IgD-negative memory B cell (primary cell): Measurements from ENCODE around the gene BCL2L2. TPM values are rescaled to one million over a fixed set of nuclear protein-coding genes. Genes with fewer than 3 reads are reported as not detected.
"Not testable (repeated sequence)": the region's sequence is repeated elsewhere in the genome, so short reads cannot be mapped to it uniquely, and the experiment has no call there.

Experiments
- H3K27ac Mint-ChIP-seq, 3 donors: one replicate each; pipeline ENCODE4 v1.8.0; 2020 to 2022; ENCODE audit warnings: mild to moderate bottlenecking in 3 of 3, mixed read lengths in 3 of 3, moderate library complexity in 1 of 3
- H3K27me3 Mint-ChIP-seq: one replicate; pipeline ENCODE4 v1.8.0; 2021; ENCODE audit warnings: mixed read lengths
- H3K36me3 Mint-ChIP-seq: one replicate; pipeline ENCODE4 v1.8.0; 2020; ENCODE audit warnings: mild to moderate bottlenecking, mixed read lengths
- H3K4me1 Mint-ChIP-seq, 3 donors: one replicate each; pipeline ENCODE4 v1.8.0; 2020 to 2022; ENCODE audit warnings: mixed read lengths in 3 of 3, mild to moderate bottlenecking in 1 of 3
- H3K4me3 Mint-ChIP-seq, 4 donors: one replicate each; pipeline ENCODE4 v1.8.0; 2020 to 2022; ENCODE audit warnings: mild to moderate bottlenecking in 4 of 4, mixed read lengths in 4 of 4, moderate library complexity in 3 of 4
- H3K9me3 Mint-ChIP-seq, 3 donors: one replicate each; pipeline ENCODE4 v1.8.0; 2020 to 2021; ENCODE audit warnings: mixed read lengths in 3 of 3, mild to moderate bottlenecking in 1 of 3
- polyA plus RNA-seq: library from polyadenylated mRNA; unstranded; fragments of 300-500 nt; fragmentation: Illumina TruSeq; gene quantifications from one replicate; pipeline ENCODE4 v1.2.3, GENCODE V29; 2021

The BCL2L2 gene
- 0.65 TPM for polyA plus RNA-seq

GRCh38 chr14:23306412-23307145 is at the start of gene BCL2L2:
Gene BCL2L2, plus strand, starts transcription at chr14:23306833. Its CDS starts 935 bp downstream, at chr14:23307768.
- H3K27me3 Mint-ChIP-seq, result no peaks in the 10 kb centered on the region
- peaks cover 2% of the 10 kb centered on the region for H3K36me3 Mint-ChIP-seq
- peaks cover 16 to 25% (median 23%) of the 10 kb centered on the region in 3 donors for H3K4me1 Mint-ChIP-seq
- H3K4me3 Mint-ChIP-seq, result peak within 1 kb of the TSS; percentile 78 to 94 (median 91)
- H3K27ac Mint-ChIP-seq, result peak within 1 kb of the TSS; percentile 71 to 93 (median 87)
- H3K9me3 Mint-ChIP-seq, result no peaks in the 10 kb centered on the region

- H3K27me3 Mint-ChIP-seq, result peaks cover 13% of the 10 kb centered on the region
- no peaks in the 10 kb centered on the region for H3K9me3 Mint-ChIP-seq
- no peaks in the 10 kb centered on the region for H3K36me3 Mint-ChIP-seq
- H3K4me1 Mint-ChIP-seq, result no peaks in the 10 kb centered on the region
- no peak overlapping the region for H3K27ac Mint-ChIP-seq
- no peak overlapping the region for H3K4me3 Mint-ChIP-seq
Observed at GRCh38 chr14:23258256-23258655, 48.4 kb upstream of the BCL2L2 start.

DNA sequence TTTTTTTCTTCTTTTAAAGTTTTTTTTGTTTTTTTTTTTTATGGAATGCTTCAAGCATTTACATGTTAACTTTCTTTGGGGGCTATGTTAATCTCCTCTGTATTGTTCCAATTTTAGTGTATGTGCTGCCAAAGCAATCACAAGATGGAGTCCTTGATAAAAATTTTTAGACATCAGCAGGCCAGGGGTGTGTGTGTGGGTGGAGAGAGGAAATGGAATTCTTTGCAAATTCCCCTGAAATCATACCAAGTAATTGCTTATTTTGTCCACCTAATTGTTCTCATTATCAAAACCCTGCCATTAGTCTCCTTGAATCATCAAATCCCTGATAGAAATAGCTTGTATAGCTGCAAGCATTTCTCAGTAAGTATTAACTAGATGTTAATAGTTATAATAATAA is 47.2 kb upstream of the BCL2L2 start:
- Mint-ChIP-seq H3K9me3 (no peaks in the 10 kb centered on the region), H3K4me3 (no peak overlapping the region), H3K27me3 (peaks cover 16% of the 10 kb centered on the region), H3K4me1 (no peaks in the 10 kb centered on the region), H3K36me3 (no peaks in the 10 kb centered on the region), H3K27ac (no peak overlapping the region)

- not testable (repeated sequence) for H3K9me3 Mint-ChIP-seq, H3K4me3 Mint-ChIP-seq, H3K4me1 Mint-ChIP-seq, H3K36me3 Mint-ChIP-seq, H3K27ac Mint-ChIP-seq
- peaks cover 20% of the 10 kb centered on the region for H3K27me3 Mint-ChIP-seq
Observed at GRCh38 chr14:23260849-23261248, 45.8 kb upstream of the BCL2L2 start.

- Mint-ChIP-seq H3K27me3 (peaks cover 5% of the 10 kb centered on the region), H3K27ac (no peak overlapping the region), H3K36me3 (no peaks in the 10 kb centered on the region), H3K9me3 (no peaks in the 10 kb centered on the region), H3K4me1 (no peaks in the 10 kb centered on the region), H3K4me3 (no peak overlapping the region)
Observed at GRCh38 chr14:23269193-23269592, 37.4 kb upstream of the BCL2L2 start.

DNA sequence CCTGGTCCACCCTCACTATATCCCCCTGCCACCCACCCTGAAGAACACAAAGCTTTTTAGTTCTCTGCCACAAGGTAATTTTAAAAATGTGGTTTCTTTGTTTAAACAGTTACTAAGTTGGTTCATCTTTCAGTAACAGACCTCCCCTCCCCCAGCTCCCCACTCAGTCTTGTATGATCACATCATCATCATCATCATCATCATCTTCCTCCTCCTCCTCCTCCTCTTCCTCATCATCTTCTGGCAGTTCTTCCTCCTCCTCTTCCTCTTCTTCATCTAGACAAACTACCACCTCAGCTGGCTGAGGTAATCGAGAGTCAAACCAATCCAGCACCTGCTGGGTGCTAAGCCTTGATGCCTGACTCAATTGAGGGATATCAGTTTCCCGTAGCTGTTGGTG is 31.2 kb upstream of the BCL2L2 start:
- no peak overlapping the region for H3K4me3 Mint-ChIP-seq
- H3K36me3 Mint-ChIP-seq, result peaks cover 7% of the 10 kb centered on the region
- no peaks in the 10 kb centered on the region for H3K9me3 Mint-ChIP-seq
- H3K27me3 Mint-ChIP-seq, result no peaks in the 10 kb centered on the region
- H3K27ac Mint-ChIP-seq, result peak overlapping the region in 1 of 3 donors; percentile 53
- peaks cover 0 to 3% (median 0%) of the 10 kb centered on the region in 3 donors for H3K4me1 Mint-ChIP-seq

DNA sequence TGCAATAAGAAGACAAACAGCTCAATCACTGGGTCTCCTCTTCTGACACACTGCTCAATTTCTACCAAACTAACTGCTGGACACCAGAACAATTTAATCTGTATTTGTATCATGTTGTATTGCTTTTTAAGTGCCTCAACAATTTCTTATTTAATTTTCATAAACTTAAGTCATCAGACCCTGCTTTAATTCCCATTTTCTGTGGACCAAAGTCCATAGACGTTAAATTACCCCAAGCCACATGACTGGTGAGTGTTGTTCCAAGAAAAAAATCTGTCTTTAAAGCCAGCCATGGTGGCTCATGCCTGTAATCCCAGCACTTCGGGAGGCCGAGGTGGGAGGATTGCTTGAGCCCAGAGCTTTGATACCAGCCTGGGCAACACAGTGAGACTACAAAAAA is 29.4 kb upstream of the BCL2L2 start:
- Mint-ChIP-seq H3K27ac (no peak overlapping the region), H3K4me3 (no peak overlapping the region), H3K27me3 (no peaks in the 10 kb centered on the region), H3K9me3 (no peaks in the 10 kb centered on the region), H3K36me3 (peaks cover 7% of the 10 kb centered on the region), H3K4me1 (peaks cover 0 to 3% (median 0%) of the 10 kb centered on the region in 3 donors)

DNA sequence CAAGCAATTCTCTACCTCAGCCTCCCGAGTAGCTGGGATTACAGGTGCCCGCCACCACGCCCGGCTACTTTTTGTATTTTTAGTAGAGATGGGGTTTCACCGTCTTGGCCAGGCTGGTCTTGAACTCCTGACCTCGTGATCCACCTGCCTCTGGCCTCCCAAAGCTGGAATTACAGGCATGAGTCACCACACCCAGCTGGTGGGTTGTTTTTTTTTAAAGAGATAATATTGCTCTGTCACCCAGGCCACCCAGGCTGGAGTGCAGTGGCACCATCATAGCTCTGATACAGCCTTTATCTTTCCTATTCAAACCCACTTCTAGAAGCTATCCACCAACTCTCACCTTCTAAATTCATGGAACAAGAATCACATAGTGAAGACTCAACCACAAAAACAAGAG is 28.7 kb upstream of the BCL2L2 start:
- H3K4me3 Mint-ChIP-seq, H3K4me1 Mint-ChIP-seq, H3K27ac Mint-ChIP-seq, H3K27me3 Mint-ChIP-seq, H3K9me3 Mint-ChIP-seq, H3K36me3 Mint-ChIP-seq: not testable (repeated sequence)

DNA sequence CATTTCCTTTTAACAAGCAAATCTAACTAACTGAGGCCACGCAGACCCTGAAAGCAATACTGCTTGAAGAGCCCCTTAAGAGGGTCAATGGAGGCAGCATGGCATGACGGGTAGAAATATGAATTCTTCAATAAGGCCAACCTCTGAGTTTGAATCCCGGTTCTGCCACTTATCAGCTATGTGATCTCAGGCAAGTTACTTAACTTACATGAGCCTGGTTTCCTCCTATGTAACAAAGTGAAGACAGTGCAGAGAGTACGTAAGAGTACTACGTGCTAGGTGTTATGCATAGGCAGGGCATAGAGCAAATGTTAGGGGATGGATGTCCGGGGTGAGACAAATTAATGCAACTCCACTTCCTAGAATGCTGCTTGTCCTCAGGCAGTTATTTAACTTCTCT is 25.4 kb upstream of the BCL2L2 start:
- Mint-ChIP-seq H3K9me3 (no peaks in the 10 kb centered on the region), H3K4me1 (peaks cover 5 to 13% (median 9%) of the 10 kb centered on the region in 3 donors), H3K36me3 (peaks cover 3% of the 10 kb centered on the region), H3K4me3 (peak overlapping the region in 1 of 4 donors; percentile 58), H3K27ac (no peak overlapping the region), H3K27me3 (no peaks in the 10 kb centered on the region)

DNA sequence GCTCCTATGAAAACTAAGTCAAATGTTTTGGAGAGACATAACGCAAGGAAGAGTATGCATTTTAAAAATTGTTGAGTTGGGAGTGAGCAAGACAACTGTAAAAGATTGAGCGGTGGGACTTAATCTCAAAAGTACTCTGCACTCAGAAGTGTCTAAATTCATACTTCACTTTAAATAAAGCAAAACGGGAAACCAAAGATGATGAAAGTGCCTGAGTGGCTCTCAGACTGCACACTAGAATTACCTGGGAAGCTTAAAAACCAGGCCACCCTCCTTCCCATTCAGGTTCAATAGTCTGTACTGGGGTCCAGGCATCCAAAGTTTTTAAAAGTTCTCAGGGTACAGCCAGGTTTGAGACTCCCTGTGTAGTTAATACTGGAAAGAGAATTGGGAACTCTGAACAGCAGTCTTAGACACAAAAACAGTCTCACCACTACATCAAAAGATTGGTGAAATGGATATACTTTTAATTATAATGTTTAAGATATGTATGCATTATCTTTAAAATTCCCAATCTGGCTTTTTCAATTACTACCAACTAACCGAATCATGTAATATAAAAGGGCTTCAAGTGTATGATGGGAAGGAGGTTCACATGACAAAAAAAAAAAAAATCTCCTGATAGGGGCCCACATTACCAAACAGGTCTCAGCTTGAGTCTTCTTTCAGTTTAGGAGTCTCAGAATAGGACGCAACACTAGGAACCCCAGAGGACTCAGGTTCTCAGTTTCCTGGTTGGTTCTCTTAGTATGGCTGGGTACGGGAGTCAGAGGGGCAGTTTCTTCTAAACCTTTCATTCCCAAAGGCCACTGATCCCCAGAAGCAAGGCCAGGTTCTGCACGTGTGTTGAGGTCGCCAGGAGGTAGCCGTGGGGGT is 21.7 kb upstream of the BCL2L2 start:
- Mint-ChIP-seq H3K4me3 (peak overlapping the region; percentile 83 to 98 (median 96)), H3K27ac (peak overlapping the region; percentile 13 to 78 (median 76)), H3K9me3 (no peaks in the 10 kb centered on the region), H3K27me3 (no peaks in the 10 kb centered on the region), H3K4me1 (peaks cover 5 to 18% (median 9%) of the 10 kb centered on the region in 3 donors), H3K36me3 (no peaks in the 10 kb centered on the region)

DNA sequence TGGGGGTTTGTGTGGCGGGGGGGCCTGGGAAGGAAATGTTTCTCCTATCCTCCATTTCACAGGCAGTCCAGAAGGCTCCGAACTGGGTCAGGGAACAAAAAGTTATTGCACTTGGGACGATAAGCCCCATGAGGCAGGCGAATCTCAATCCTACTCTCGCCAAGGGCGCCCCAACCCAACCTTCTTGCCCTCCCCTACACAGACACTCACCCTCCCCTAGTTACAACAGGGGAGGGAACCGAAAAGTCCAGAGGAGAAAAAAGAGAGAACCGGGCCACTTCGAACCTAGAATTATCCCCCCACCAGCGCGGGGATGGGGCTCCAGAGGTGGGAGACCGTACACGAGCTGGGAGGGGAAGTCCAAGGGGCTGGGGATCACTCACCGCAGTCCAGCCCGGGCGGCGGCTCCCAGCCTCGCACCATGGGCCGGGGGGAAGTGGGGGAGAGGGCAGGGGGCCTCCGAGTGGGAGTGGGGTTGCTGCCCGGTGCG is 21.1 kb upstream of the BCL2L2 start:
- peak overlapping the region; percentile 83 to 98 (median 96) for H3K4me3 Mint-ChIP-seq
- no peaks in the 10 kb centered on the region for H3K27me3 Mint-ChIP-seq
- H3K9me3 Mint-ChIP-seq, result no peaks in the 10 kb centered on the region
- peak overlapping the region; percentile 40 to 78 (median 76) for H3K27ac Mint-ChIP-seq
- H3K36me3 Mint-ChIP-seq, result no peaks in the 10 kb centered on the region
- H3K4me1 Mint-ChIP-seq, result peaks cover 5 to 18% (median 9%) of the 10 kb centered on the region in 3 donors

DNA sequence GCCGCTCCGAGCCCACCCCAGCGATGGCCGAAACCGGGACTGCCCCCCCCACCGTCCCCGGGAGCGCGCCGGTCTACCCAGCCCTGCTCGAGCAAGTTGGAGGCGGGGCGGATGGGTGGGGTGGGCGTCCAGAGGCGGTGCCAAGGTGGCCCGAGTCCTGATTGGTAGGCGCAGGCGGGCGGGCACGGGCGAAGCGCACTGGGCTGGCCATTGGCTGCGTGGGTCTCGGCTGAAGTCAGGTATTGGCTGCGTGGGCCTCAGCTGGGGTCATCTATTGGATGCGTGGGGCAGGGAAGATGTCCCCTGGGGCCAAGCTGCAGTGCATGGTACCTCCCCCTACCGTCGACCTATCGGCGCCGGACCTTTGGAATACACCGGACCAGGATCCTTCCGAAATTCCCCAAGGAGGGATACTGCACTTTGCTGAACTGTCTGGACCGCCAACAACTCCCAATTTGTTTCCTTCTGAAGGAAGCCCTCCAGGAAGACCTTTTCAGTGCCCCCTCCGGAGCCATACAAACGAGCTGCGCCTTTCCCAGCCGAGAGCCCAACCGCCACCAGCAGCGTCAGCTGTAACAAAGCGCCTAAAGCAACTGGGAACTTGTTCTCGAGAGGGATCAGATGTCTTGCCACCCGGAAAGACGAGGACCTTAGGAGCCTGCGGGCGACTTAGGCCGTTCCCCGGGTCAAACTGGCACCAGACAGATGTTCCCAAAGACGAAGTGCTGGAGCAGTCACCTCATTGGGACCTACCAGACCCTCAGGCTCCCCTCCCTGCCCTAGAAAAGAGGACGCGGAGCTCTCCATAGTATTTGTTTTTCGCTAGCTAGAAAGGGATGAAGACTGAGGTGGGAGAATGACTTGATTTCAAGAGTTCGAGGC is 20.4 kb upstream of the BCL2L2 start, which contains the start of gene HOMEZ:
TSS of gene HOMEZ (minus strand) at position 113 of the 882 bp plus-strand sequence. CDS start 180 bp downstream, outside the sequence.
- peak within 1 kb of the TSS; percentile 83 to 98 (median 96) for H3K4me3 Mint-ChIP-seq

DNA sequence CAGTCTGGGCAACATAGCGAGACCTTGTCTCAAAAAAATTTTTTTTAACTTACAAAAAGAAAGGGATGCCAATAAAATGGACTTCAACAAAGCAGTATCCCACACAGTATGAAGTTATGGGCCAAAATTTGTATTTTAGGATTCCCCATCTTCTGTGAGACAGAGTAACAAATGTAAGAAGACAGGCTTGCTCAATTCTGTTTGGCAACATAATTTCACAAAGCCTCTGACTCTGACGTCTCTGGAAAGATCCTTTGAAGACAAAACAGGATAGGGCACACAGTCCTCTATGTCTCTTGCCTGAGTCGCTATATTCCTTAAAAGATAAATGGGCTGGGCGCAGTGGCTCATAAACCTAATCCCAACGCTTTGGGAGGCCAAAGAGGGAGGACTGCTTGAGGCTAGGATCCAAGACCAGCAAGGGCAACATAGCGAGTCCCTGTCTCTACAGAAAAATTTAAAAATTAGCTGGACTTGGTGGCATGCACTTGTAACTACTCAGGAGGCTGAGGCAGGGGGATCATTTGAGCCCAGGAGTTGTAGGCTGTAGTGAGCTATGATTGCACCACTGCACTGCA is 19.6 kb upstream of the BCL2L2 start:
- no peaks in the 10 kb centered on the region for H3K36me3 Mint-ChIP-seq
- H3K27ac Mint-ChIP-seq, result peak overlapping the region in 2 of 3 donors; percentile 76 to 92
- H3K4me3 Mint-ChIP-seq, result peak overlapping the region; percentile 83 to 98 (median 96)
- no peaks in the 10 kb centered on the region for H3K27me3 Mint-ChIP-seq
- H3K4me1 Mint-ChIP-seq, result peaks cover 5 to 18% (median 9%) of the 10 kb centered on the region in 3 donors
- no peaks in the 10 kb centered on the region for H3K9me3 Mint-ChIP-seq

More for the DNA sequence above, 20.4 kb upstream of the BCL2L2 start, which contains the start of gene HOMEZ:
- peaks cover 5 to 18% (median 9%) of the 10 kb centered on the region in 3 donors for H3K4me1 Mint-ChIP-seq
- peak within 1 kb of the TSS; percentile 40 to 92 (median 76) for H3K27ac Mint-ChIP-seq
- H3K9me3 Mint-ChIP-seq, result no peaks in the 10 kb centered on the region
- no peaks in the 10 kb centered on the region for H3K36me3 Mint-ChIP-seq
- H3K27me3 Mint-ChIP-seq, result no peaks in the 10 kb centered on the region
